NT2/D1 (cell line): ENCODE results near the gene PRKG1.

Experiments
- DNase-seq: peaks from one replicate; pipeline ENCODE4 v3.0.0-alpha.2; 2011; ENCODE audit warnings: low read depth, low spot score
- H3K27me3 ChIP-seq: 2 replicates; pipeline ENCODE4 v1.6.0; 2011; ENCODE audit warnings: mild to moderate bottlenecking; ENCODE audit not compliant: insufficient read length, insufficient read depth
- H3K36me3 ChIP-seq: 2 replicates; pipeline ENCODE4 v1.6.1; 2011; ENCODE audit warnings: mild to moderate bottlenecking, low read length, mixed read lengths; ENCODE audit not compliant: insufficient read depth, insufficient read length
- H3K4me1 ChIP-seq: 2 replicates; pipeline ENCODE4 v1.5.1; 2011; ENCODE audit not compliant: insufficient read depth, insufficient read length
- H3K4me3 ChIP-seq: 2 replicates; pipeline ENCODE4 v1.5.1; 2011; ENCODE audit warnings: low read depth; ENCODE audit not compliant: insufficient read length
- H3K9ac ChIP-seq: 2 replicates; pipeline ENCODE4 v1.6.0; 2011; ENCODE audit warnings: low read depth; ENCODE audit not compliant: insufficient read length
- H3K9me3 ChIP-seq: 2 replicates; pipeline ENCODE4 v1.5.1; 2011; ENCODE audit warnings: mild to moderate bottlenecking, low read length; ENCODE audit not compliant: insufficient read depth
- SUZ12 ChIP-seq: IDR thresholded peaks from 2 replicates; pipeline ENCODE4 v1.6.1; 2011; ENCODE audit not compliant: insufficient read length, insufficient read depth; ENCODE audit errors: extremely low read depth
- YY1 ChIP-seq: IDR thresholded peaks from 2 replicates; pipeline ENCODE4 v1.6.1; 2011; ENCODE audit not compliant: insufficient read length, insufficient read depth
- ZNF274 ChIP-seq: IDR thresholded peaks from 2 replicates; pipeline ENCODE4 v1.6.1; 2011; ENCODE audit warnings: mild to moderate bottlenecking, low read depth, low read length

Gene PRKG1

GRCh38 chr10:51861731-51862130 is 787.4 kb downstream of the PRKG1 start:
- Histone ChIP-seq H3K9ac (no peak overlapping the region), H3K4me1 (no peaks in the 10 kb centered on the region), H3K36me3 (no peaks in the 10 kb centered on the region), H3K4me3 (no peak overlapping the region), H3K27me3 (no peaks in the 10 kb centered on the region), H3K9me3 (no peaks in the 10 kb centered on the region)
- DNase-seq = no peak
- TF ChIP-seq SUZ12 (no peak), ZNF274 (no peak), YY1 (no peak)

DNA sequence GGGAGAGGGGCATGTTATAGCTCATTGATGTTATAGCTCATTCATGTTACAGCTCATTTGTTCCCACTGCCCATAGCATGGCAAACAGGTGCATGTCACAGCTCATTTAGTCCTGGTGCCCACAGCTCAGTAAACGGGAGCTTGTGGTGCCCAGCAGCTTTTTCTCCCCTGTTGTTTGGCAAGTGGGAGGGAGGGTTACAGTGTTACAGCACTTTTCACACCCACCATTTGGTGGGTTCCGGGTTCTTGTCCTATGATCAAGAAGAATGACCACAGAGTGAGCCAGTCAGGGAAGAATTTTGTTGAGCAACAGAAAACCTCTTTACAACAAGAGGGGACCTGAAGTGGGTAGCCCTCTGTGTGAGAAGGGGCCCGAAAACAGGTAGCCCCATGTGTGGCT is 787.9 kb downstream of the PRKG1 start:
- TF ChIP-seq YY1 (no peak), ZNF274 (no peak), SUZ12 (no peak)
- no peaks in the 10 kb centered on the region for H3K4me1 ChIP-seq

DNA sequence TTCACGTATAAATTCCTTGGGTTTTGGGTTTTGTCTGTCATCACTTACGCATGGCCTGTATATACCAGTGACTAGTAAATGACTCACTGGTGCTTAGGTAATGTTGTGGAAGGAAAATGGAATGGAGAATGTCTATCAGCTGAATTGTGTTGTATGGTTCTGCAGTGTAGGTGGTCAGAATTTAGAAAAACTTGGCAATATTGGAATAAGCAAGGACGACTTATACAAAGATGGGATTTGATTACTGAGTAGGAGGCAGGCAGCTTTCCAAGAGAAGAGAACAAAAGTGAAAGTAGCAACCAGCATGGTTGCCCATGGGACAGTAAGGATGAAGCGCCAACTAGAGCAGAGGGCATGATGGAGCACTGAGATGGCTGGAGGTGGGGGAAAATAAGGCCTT is 793.7 kb downstream of the PRKG1 start:
- Histone ChIP-seq H3K27me3 (no peaks in the 10 kb centered on the region), H3K4me3 (no peak overlapping the region), H3K9me3 (no peaks in the 10 kb centered on the region), H3K36me3 (no peaks in the 10 kb centered on the region), H3K4me1 (no peaks in the 10 kb centered on the region), H3K9ac (no peak overlapping the region)
- no peak for DNase-seq
- TF ChIP-seq YY1 (no peak), ZNF274 (no peak), SUZ12 (no peak)

More for the DNA sequence above, 787.9 kb downstream of the PRKG1 start:
- H3K36me3 ChIP-seq = no peaks in the 10 kb centered on the region
- no peaks in the 10 kb centered on the region for H3K9me3 ChIP-seq
- H3K4me3 ChIP-seq = no peak overlapping the region
- no peak overlapping the region for H3K9ac ChIP-seq
- no peaks in the 10 kb centered on the region for H3K27me3 ChIP-seq
- no peak for DNase-seq

DNA sequence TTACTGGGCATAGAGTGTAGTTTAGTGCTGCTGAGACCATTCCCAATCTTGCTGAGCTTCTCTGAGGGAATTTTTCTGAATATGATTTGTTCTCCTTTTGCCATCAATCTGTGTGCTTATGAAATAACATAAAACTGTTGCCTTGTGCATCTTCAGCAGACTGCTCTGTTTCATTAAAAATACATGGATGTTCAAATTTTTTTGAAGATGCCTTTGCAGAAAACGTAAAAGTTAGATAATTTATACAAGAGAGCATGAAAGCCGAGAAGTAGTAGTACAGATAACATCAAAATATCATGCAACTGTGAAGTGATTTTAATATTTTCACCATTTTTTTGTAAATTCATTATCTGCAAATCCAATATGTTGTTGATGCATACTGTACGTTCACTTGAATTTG is 799.8 kb downstream of the PRKG1 start:
- Histone ChIP-seq H3K4me1 (no peaks in the 10 kb centered on the region), H3K9me3 (no peaks in the 10 kb centered on the region), H3K9ac (no peak overlapping the region), H3K27me3 (no peaks in the 10 kb centered on the region), H3K4me3 (no peak overlapping the region), H3K36me3 (no peaks in the 10 kb centered on the region)
- TF ChIP-seq SUZ12 = no peak
- TF ChIP-seq ZNF274 = no peak
- TF ChIP-seq YY1 = no peak
- DNase-seq = no peak

- Histone ChIP-seq H3K36me3 (no peaks in the 10 kb centered on the region), H3K27me3 (no peaks in the 10 kb centered on the region), H3K4me3 (no peak overlapping the region), H3K4me1 (no peaks in the 10 kb centered on the region), H3K9ac (no peak overlapping the region), H3K9me3 (no peaks in the 10 kb centered on the region; the same call in 1 of the 2 replicates)
- DNase-seq = no peak
- TF ChIP-seq YY1 = no peak
- TF ChIP-seq SUZ12 = no peak
- TF ChIP-seq ZNF274 = no peak
These were observed 801.3 kb downstream of the PRKG1 start for GRCh38 chr10:51875610-51876009.

DNA sequence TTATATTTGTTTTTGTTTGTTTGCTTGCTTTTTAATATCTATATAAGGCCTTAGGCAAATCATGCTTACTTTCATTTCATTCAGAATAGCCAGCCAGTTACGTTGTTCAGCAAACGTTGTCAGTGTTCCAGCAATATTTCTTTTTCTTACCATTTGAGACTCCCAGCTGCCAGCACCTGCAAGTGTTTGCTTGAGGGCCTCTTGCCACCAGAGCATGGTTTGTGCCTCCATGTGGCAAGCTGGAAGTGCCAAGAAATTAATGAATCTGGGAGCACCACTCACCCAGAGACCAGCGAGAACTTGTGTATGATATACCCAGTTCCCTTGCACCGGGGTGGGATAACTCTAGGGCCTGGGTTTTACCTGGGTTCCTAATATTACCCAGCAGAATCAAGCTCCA is 802.2 kb downstream of the PRKG1 start:
- no peak overlapping the region for H3K4me3 ChIP-seq
- peaks cover 6% of the 10 kb centered on the region; the same call in 1 of the 2 replicates for H3K9me3 ChIP-seq
- H3K36me3 ChIP-seq = no peaks in the 10 kb centered on the region
- H3K9ac ChIP-seq = no peak overlapping the region
- H3K4me1 ChIP-seq = no peaks in the 10 kb centered on the region
- no peak for DNase-seq
- TF ChIP-seq YY1 (no peak), SUZ12 (no peak), ZNF274 (no peak)
- no peaks in the 10 kb centered on the region for H3K27me3 ChIP-seq

- no peak for TF ChIP-seq YY1
- no peak for TF ChIP-seq ZNF274
- no peak for TF ChIP-seq SUZ12
- H3K4me3 ChIP-seq = no peak overlapping the region
- DNase-seq = no peak
- H3K9ac ChIP-seq = no peak overlapping the region
- H3K36me3 ChIP-seq = no peaks in the 10 kb centered on the region
- peaks cover 10% of the 10 kb centered on the region; the same call in 1 of the 2 replicates for H3K9me3 ChIP-seq
- no peaks in the 10 kb centered on the region for H3K27me3 ChIP-seq
- no peaks in the 10 kb centered on the region for H3K4me1 ChIP-seq
These were observed 802.7 kb downstream of the PRKG1 start for GRCh38 chr10:51876979-51877378.
